Testis (tissue), 2 donors: ENCODE measurements around the gene KRT6C.

Experiments used
- POLR2A ChIP-seq: fragments of 450-650 bp; IDR thresholded peaks from one replicate; pipeline ENCODE4 v1.6.1; 2017; ENCODE audit warnings: antibody characterized with exemption, mild to moderate bottlenecking, moderate library complexity
- TF ChIP-seq, protein P1 (sequence below), 3 experiments: fragments of 450-650 bp in 2 of 3; fragments of 200-600 bp in 1 of 3; sonication (generic) in 1 of 3; IDR thresholded peaks; one replicate each; pipeline ENCODE4 v1.5.1; 2016 to 2019; ENCODE audit warnings: antibody characterized with exemption in 3 of 3, mild to moderate bottlenecking in 2 of 3, moderate library complexity in 1 of 3

DNA sequence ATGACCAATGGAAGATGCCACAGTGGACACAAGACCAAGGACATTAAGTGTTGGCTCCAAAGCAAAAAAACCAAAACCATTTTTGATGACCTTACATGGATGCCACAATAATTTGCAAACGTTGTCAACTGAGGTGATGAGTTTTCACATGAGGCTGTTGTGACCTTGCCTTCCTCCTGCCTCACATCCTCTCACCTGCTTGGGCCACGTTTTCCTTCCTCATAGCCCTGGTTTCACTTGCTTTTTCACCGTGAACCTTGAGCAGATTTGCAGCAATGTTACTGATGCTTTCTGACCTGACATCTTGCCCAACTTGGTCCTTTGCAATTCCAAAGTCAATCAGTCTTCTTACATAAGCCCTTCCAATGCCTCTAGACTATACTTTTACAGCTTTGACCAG lies 25.4 kb downstream of the KRT6C start:
- TF ChIP-seq, protein P1, sequence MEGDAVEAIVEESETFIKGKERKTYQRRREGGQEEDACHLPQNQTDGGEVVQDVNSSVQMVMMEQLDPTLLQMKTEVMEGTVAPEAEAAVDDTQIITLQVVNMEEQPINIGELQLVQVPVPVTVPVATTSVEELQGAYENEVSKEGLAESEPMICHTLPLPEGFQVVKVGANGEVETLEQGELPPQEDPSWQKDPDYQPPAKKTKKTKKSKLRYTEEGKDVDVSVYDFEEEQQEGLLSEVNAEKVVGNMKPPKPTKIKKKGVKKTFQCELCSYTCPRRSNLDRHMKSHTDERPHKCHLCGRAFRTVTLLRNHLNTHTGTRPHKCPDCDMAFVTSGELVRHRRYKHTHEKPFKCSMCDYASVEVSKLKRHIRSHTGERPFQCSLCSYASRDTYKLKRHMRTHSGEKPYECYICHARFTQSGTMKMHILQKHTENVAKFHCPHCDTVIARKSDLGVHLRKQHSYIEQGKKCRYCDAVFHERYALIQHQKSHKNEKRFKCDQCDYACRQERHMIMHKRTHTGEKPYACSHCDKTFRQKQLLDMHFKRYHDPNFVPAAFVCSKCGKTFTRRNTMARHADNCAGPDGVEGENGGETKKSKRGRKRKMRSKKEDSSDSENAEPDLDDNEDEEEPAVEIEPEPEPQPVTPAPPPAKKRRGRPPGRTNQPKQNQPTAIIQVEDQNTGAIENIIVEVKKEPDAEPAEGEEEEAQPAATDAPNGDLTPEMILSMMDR (IDR thresholded peaks at IDR 0.05): no peak
- no peak for TF ChIP-seq POLR2A
